OCI-LY7 (cell line): Measurements from ENCODE around the gene HSF2BP. TPM values are rescaled to one million over a fixed set of nuclear protein-coding genes. Genes with fewer than 3 reads are reported as not detected.

Experiments
- BruUV-seq: library from RNA; stranded (reverse); fragments of 400-500 nt; replicated peaks from 2 replicates; lab custom pipeline; 2021; lab: Mats Ljungman, UMichigan
- CTCF ChIA-PET: fragments of 300-600 bp; sonication (Branson Sonifier 250); formaldehyde crosslinking; loops from one replicate; lab custom pipeline; 2022; ENCODE audit warnings: antibody characterized with exemption; ENCODE audit not compliant: unreplicated experiment; lab: Charles Lee
- POLR2A ChIA-PET: fragments of 300-600 bp; sonication (Branson Sonifier 250); formaldehyde crosslinking; loops from one replicate; lab custom pipeline; 2022; ENCODE audit warnings: antibody characterized with exemption; lab: Charles Lee
- DNase-seq: peaks from one replicate; pipeline ENCODE4 v3.0.0-alpha.2; 2015; ENCODE audit warnings: low spot score
- H2AFZ ChIP-seq: fragments of 200-600 bp; sonication (generic), shearing (Covaris generic); 2 replicates; pipeline ENCODE4 v1.6.1; 2014; ENCODE audit warnings: mild to moderate bottlenecking, antibody characterized with exemption, low read length, moderate library complexity
- H3K27ac ChIP-seq: fragments of 200-600 bp; sonication (generic); 2 replicates; pipeline ENCODE4 v1.5.1; 2014; ENCODE audit warnings: mixed run types, low read depth, mild to moderate bottlenecking, moderate library complexity, low read length, inconsistent platforms; ENCODE audit not compliant: poor library complexity, severe bottlenecking
- H3K36me3 ChIP-seq: fragments of 200-600 bp; sonication (generic); 2 replicates; pipeline ENCODE4 v1.6.1; 2014; ENCODE audit warnings: mild to moderate bottlenecking, antibody characterized with exemption, low read length, moderate library complexity, mixed read lengths; ENCODE audit not compliant: insufficient read depth
- H3K4me1 ChIP-seq: fragments of 200-600 bp; sonication (generic); 2 replicates; pipeline ENCODE4 v1.5.1; 2014; ENCODE audit warnings: mild to moderate bottlenecking, low read length; ENCODE audit not compliant: insufficient read depth, poor library complexity, severe bottlenecking
- H3K4me2 ChIP-seq: fragments of 200-600 bp; sonication (generic); 2 replicates; pipeline ENCODE4 v1.6.1; 2014; ENCODE audit warnings: mild to moderate bottlenecking, low read length
- H3K4me3 ChIP-seq: fragments of 200-600 bp; sonication (generic); 2 replicates; pipeline ENCODE4 v1.5.1; 2014; ENCODE audit warnings: mild to moderate bottlenecking, low read depth, low read length; ENCODE audit not compliant: poor library complexity, severe bottlenecking
- H3K79me2 ChIP-seq: fragments of 200-600 bp; sonication (generic); 2 replicates; pipeline ENCODE4 v1.6.1; 2016; ENCODE audit warnings: low read depth, mild to moderate bottlenecking, low read length, moderate library complexity, mixed read lengths; ENCODE audit not compliant: insufficient read depth
- H3K9me2 ChIP-seq: fragments of 200-600 bp; sonication (generic); 2 replicates; pipeline ENCODE4 v1.6.1; 2016; ENCODE audit warnings: mild to moderate bottlenecking, low read length, mixed read lengths; ENCODE audit not compliant: insufficient read depth
- H3K9me3 ChIP-seq: fragments of 200-600 bp; sonication (generic); 2 replicates; pipeline ENCODE4 v1.6.1; 2014; ENCODE audit warnings: mild to moderate bottlenecking, mixed run types, low read length, mixed read lengths
- H4K20me1 ChIP-seq: fragments of 200-600 bp; sonication (generic); 2 replicates; pipeline ENCODE4 v1.6.1; 2014; ENCODE audit warnings: mild to moderate bottlenecking, antibody characterized with exemption, low read length, moderate library complexity, mixed read lengths; ENCODE audit not compliant: insufficient read depth
- EZH2phosphoT487 ChIP-seq: fragments of 200-600 bp; sonication (generic); IDR thresholded peaks from 2 replicates; pipeline ENCODE4 v1.6.1; 2018; ENCODE audit warnings: low read depth, borderline replicate concordance, mild to moderate bottlenecking, mixed run types, antibody characterized with exemption, low read length, moderate library complexity, mixed read lengths
- intact Hi-C: fragments of 100-400 bp; cut with micrococcal nuclease; formaldehyde crosslinking; loops from one replicate; pipeline ENCODE4 v1.10.0; 2022; ENCODE audit not compliant: unreplicated experiment
- total RNA-seq, 2 experiments: library from RNA; depleted of rRNA in 1 of 2; stranded (reverse); fragments of >200 nt in 1 of 2; shearing (Covaris generic) in 1 of 2; gene quantifications; 2 replicates each; pipeline ENCODE4 v1.2.3, GENCODE V29; 2014 to 2022
- TF ChIP-seq, protein P1 (sequence below): fragments of 200-600 bp; sonication (generic); conservative IDR thresholded peaks from 2 replicates; pipeline ENCODE4 v1.5.1; 2014; ENCODE audit warnings: mild to moderate bottlenecking, antibody characterized with exemption, low read length, moderate library complexity, mixed read lengths

HSF2BP gene
- total RNA-seq, 2 experiments from 2014 or later, result 3.5 to 5.1 TPM

DNA sequence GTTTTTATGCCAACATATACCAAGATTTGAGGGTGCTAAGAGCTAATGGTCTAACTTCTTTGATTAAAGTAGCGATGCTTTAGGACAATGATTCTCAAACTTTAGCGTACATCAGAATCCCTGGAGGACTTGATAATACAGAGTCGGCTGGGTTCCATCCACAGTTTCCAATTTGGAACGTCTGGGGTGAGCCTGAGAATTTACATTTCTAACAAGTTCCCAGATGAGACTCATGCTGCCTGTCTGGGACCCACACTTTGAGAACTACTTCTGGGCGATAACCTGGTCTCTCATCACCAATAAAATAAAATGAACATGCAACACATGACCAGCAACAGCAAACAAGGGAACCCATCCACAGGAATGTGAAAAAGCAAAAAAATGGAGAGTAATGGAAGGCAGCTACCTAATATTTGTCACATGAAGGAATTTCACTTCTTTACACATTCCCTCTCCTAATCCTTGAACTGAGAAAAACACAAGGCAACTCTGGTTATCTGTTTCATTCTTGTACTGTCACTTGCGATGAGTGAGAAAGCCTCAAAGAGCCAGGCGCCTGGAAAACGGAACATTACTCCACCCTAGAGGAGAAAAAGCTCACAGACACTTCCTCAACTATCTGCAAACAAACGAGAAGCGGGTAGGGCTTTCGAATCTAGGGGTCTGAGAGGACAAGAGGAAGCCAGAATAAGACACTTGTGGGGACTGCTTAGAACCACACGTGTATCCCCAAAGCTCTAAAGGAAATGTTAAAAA is 14.0 kb downstream of the HSF2BP start:
- peak overlapping the region; percentile 48; the same call in 1 of the 2 replicates for H3K4me2 ChIP-seq
- intact Hi-C loops, result no loop called here
- TF ChIP-seq, protein P1, sequence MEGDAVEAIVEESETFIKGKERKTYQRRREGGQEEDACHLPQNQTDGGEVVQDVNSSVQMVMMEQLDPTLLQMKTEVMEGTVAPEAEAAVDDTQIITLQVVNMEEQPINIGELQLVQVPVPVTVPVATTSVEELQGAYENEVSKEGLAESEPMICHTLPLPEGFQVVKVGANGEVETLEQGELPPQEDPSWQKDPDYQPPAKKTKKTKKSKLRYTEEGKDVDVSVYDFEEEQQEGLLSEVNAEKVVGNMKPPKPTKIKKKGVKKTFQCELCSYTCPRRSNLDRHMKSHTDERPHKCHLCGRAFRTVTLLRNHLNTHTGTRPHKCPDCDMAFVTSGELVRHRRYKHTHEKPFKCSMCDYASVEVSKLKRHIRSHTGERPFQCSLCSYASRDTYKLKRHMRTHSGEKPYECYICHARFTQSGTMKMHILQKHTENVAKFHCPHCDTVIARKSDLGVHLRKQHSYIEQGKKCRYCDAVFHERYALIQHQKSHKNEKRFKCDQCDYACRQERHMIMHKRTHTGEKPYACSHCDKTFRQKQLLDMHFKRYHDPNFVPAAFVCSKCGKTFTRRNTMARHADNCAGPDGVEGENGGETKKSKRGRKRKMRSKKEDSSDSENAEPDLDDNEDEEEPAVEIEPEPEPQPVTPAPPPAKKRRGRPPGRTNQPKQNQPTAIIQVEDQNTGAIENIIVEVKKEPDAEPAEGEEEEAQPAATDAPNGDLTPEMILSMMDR, result peak; percentile 53
- no peak for TF ChIP-seq EZH2phosphoT487
- no peaks in the 10 kb centered on the region for H3K9me3 ChIP-seq
- POLR2A ChIA-PET, result interaction anchor here (0.7 to 1.8 kb wide), 2 partner anchors 17 to 1620 kb away, joined by 4 to 6 read pairs; no protein-coding TSS in a partner anchor
- H3K9me2 ChIP-seq, result no peaks in the 10 kb centered on the region
- BruUV-seq, result no TSS peak
- H2AFZ ChIP-seq, result peak overlapping the region; percentile 39
- peak; percentile 56 for DNase-seq
- H3K36me3 ChIP-seq, result no peaks in the 10 kb centered on the region
- CTCF ChIA-PET, result interaction anchor here (0.9 kb wide), 1 partner anchor 34 kb away, joined by 3 read pairs; no protein-coding TSS in a partner anchor
- H3K4me3 ChIP-seq, result peak overlapping the region; percentile 8
- H3K27ac ChIP-seq, result no peak overlapping the region
- H4K20me1 ChIP-seq, result no peaks in the 10 kb centered on the region
- peaks cover 14% of the 10 kb centered on the region for H3K4me1 ChIP-seq
- H3K79me2 ChIP-seq, result no peaks in the 10 kb centered on the region

DNA sequence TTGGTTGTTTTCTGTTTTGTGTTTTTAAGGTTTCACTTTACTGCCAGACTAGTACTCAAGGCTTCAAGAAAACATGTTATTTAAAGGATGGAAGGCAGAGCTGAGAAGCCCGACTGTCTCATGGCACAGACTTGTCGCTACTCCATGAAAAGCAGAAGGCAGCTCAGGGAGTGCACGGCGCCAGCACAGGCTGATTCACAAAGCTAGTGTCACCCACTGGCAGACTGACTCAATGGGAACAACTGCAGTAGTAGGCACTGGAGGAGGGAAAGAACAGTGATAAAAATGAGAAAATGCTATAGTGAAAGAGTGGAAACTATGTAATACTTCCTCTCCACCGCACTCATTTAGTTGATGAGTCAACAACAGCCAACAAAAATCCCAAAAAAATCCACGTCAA is 14.7 kb downstream of the HSF2BP start:
- H3K4me1 ChIP-seq, result peaks cover 14% of the 10 kb centered on the region
- no peak overlapping the region for H3K27ac ChIP-seq
- no peaks in the 10 kb centered on the region for H3K36me3 ChIP-seq
- H3K9me2 ChIP-seq, result no peaks in the 10 kb centered on the region
- intact Hi-C loops, result no loop called here
- no peak overlapping the region for H3K4me3 ChIP-seq
- CTCF ChIA-PET, result no interaction called here
- no peak overlapping the region for H2AFZ ChIP-seq
- H3K9me3 ChIP-seq, result no peaks in the 10 kb centered on the region
- H4K20me1 ChIP-seq, result no peaks in the 10 kb centered on the region
- no peak for DNase-seq
- no peak overlapping the region for H3K4me2 ChIP-seq
- no TSS peak for BruUV-seq
- TF ChIP-seq EZH2phosphoT487, result no peak
- TF ChIP-seq, protein P1, result no peak
- no peaks in the 10 kb centered on the region for H3K79me2 ChIP-seq
- POLR2A ChIA-PET, result interaction anchor here (1.8 kb wide), 1 partner anchor 16 kb away, joined by 4 read pairs; no protein-coding TSS in a partner anchor

DNA sequence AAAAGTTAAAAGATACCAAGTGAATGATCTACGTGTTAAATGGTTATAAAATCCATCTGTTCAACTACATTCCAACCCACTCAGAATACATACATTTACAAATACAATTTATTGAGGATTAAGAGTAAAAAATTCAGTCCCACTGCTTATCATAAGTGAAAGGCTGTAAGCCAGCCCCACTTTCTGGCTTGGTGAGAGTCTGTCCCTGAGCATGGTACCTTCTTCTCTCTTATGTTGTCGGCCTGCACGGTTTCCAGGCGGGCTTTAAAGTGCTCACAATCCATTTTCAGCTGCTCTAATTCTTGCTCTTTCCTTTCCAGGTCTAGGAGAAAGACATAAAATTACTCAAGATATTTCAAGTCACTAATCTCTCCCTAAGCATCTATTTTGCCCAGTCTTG is 15.2 kb downstream of the HSF2BP start:
- H3K9me2 ChIP-seq, result no peaks in the 10 kb centered on the region
- TF ChIP-seq, protein P1, result no peak
- TF ChIP-seq EZH2phosphoT487, result no peak
- peaks cover 14% of the 10 kb centered on the region for H3K4me1 ChIP-seq
- no TSS peak for BruUV-seq
- no peaks in the 10 kb centered on the region for H4K20me1 ChIP-seq
- H3K79me2 ChIP-seq, result no peaks in the 10 kb centered on the region
- no peaks in the 10 kb centered on the region for H3K9me3 ChIP-seq
- H3K4me2 ChIP-seq, result no peak overlapping the region
- H3K4me3 ChIP-seq, result no peak overlapping the region
- H3K36me3 ChIP-seq, result no peaks in the 10 kb centered on the region
- ChIA-PET POLR2A (interaction anchor here (1.8 kb wide), 1 partner anchor 16 kb away, joined by 4 read pairs; no protein-coding TSS in a partner anchor), CTCF (no interaction called here)
- DNase-seq, result no peak
- H3K27ac ChIP-seq, result no peak overlapping the region
- H2AFZ ChIP-seq, result no peak overlapping the region
- intact Hi-C loops, result no loop called here
